SKM-1 (cell line): ENCODE results near the gene SREK1.
"Not testable (repeated sequence)": the region's sequence is repeated elsewhere in the genome, so short reads cannot be mapped to it uniquely, and the experiment has no call there.

ENCODE experiments used
- DNase-seq: peaks from one replicate; lab custom pipeline; 2025; ENCODE audit not compliant: unreplicated experiment; lab: John Stamatoyannopoulos, UW

Gene SREK1, protein sequence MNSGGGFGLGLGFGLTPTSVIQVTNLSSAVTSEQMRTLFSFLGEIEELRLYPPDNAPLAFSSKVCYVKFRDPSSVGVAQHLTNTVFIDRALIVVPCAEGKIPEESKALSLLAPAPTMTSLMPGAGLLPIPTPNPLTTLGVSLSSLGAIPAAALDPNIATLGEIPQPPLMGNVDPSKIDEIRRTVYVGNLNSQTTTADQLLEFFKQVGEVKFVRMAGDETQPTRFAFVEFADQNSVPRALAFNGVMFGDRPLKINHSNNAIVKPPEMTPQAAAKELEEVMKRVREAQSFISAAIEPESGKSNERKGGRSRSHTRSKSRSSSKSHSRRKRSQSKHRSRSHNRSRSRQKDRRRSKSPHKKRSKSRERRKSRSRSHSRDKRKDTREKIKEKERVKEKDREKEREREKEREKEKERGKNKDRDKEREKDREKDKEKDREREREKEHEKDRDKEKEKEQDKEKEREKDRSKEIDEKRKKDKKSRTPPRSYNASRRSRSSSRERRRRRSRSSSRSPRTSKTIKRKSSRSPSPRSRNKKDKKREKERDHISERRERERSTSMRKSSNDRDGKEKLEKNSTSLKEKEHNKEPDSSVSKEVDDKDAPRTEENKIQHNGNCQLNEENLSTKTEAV

DNA sequence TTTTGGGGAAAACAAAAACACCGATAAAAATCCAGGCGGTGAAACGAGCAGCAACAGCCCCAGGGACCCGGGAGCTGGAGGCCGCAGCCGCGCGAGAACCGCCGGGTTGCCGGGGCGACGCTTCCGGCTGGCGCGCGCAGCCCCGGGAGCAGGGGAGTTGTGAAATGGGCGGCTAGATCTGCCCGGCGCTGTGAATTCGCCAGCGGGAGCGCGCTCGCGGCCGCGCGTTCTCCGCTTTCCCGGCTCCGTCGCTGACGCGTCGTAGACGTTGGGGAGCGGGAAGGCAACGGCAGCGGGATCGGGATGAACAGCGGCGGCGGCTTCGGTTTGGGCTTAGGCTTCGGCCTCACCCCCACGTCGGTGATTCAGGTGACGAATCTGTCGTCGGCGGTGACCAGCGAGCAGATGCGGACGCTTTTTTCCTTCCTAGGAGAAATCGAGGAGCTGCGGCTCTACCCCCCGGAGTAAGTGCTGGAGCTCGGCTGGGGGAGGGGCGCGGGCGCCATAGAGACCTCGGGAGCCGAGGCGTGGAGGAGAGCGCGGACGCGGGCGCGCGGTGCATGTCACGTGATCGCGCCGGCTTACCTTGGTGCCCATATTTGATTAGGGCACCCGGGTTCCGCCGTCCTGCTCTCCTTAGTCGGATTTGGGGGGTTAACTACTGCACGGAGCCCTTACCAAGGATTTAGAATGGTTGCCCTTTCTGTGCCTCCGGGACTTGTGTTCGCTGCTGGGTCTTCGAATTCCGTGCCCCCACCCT is at the start of gene SREK1:
SREK1 (plus strand) TSS at position 227 of the 760 bp plus-strand sequence; CDS start at position 304, 77 bp downstream.
- DNase-seq: peak; percentile 82

- no peak for DNase-seq
These were observed 43.2 kb upstream of the SREK1 start for GRCh38 chr5:66100851-66101250.

- DNase-seq: no peak
These were observed 30.9 kb upstream of the SREK1 start for GRCh38 chr5:66113160-66113559.

DNA sequence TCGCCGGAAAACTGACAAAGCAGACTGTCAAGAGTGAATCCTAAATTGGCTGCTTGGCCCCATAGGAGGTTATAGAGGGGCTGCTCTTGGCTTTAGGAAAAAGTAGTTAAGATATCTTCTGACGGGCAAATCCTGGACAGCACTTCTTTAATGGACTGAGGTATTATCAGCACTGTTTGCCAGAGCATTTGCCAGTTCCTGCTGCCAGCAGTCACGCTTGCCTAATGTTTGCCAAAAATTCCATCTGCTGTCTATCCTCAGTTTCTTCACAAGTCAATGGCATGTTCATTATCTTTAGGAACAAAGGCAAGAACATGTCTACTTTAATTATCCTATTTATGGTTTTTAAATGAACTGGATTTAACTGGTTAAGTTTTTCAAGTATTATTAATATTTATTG is 25.8 kb upstream of the SREK1 start:
- DNase-seq: no peak

DNA sequence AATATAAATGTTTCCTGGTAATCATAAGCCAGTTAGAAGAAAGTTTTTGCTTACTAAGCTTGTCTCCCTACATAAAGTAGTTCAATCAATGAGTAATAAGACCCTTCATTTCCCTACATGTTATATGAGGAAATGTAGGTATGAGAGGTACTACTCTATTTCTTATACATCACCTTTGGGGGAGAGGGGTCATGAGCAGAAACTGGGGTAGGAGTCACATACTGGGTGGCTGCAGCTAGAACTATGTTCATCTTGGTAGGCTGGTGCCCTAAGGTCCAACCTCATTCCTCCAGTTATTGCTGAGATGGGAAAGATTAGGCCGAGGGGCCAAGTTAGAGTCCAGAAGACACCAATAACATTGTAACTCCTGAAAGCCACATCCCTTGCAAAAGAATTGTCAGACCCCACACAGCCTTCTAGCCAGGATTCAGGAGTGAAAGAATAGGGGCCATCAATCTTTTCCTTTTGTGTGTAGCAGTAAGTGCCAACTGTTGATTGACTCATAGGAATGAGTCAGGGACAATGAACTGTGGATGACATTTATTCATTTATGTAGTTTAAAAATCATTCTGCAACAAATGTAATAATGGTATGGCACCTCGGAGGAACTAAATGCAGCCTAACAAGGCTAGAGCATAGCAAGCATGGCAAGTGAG is 21.6 kb upstream of the SREK1 start:
- no peak for DNase-seq

GRCh38 chr5:66129144-66129543 is 15.0 kb upstream of the SREK1 start:
- DNase-seq: no peak

DNA sequence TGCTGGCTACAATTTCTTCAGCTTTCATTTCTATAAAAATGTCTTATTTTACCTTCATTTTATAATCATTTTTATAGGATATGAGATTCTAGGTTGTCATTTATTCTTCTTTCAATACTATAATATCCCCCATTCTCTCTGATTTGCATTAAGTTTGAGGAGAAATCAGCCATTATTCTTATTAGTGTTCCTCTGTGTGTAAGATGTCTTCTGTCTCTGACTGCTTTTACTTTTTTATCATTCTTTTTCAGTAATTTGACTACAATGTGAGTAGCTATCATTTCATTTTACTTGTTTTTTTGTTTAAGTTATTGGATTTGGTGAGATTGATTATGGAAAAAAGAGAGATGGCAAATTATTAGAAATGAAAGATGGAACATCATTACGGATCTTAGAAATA is 13.6 kb upstream of the SREK1 start:
- no peak for DNase-seq

DNA sequence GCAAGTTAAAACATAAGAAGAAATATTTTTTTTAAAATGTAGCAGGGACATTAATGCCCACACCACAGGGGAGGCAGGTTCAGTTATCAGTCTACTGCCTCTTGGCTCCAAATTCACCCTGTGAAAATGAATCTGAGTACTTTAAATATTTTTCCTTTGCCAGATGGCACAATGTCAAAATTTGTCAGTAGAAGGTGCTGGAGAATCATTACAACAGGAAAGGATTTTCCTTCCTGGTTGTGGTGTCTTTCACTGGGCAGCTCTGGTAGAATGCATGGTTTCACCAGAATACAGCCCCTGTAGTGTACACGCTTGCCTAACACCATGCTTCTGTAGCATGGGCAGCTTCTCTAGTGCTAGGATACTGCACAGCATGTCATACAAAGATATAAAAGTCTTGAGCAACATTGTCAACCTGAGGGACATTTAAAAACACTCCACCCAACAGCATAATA is 9.7 kb upstream of the SREK1 start:
- no peak for DNase-seq

DNA sequence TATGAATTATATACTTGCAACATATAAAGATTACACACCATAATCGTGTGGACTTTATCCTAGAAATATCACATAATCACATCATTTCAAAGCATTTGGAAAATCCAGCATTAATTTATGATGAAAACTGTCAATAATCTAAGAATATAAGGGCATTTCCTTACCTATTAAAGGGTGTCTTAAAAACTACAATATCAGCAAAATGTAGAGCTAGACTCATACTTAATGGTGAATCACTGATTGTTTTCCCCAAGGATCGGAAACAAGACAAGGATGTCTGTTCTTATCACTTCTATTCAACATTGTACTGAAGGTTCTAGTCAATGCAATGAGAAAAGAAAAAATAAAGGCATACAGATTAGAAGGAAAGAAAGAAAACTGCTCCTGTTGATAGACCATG is 8.0 kb upstream of the SREK1 start:
- DNase-seq: no peak

DNA sequence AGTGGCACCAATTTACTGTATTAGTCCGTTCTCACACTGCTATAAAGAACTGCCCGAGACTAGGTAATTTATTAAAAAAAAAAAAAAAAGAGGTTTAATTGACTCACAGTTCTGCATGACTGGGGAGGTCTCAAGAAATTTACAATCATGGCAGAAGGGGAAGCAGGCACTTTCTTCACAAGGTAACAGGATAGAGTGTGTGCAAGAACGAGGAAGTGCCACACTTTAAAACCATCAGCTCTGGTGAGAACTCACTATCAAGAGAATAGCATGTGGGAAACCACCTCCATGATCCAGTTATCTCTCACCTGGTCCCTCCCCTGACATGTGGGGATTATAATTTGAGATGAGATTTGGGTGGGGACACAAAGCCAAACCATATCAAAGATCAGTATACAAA is 7.2 kb upstream of the SREK1 start:
- DNase-seq: not testable (repeated sequence)

DNA sequence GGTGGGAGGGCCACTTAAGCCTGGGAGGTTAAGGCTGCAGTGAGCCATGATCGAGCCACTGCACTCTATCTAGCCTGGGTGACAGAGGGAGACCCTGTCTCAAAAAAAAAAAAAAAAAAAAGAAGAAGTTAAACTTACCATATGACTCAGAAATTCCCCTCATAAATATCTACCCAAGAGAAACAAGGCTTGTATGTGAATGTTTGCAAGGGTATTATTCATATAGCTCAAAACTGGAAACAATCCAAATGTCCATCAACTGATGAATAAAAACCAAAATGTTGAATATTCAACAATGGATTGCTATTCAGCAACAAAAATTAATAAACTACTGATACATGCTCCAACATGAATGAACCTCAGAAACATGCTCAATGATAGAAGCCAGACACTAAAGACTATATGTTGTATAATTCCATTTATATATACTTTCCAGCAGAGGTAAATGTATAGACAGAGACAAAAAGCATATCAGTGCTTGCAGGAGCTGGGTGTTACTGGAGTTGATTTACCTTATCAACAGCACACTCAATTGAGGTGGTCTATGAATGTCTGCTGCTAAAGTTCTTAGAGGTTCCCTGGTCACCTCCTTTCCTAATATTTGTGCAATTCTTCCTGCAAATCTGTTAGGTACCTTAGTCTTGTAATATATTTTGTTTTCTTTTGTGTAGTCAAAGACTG is 5.3 kb upstream of the SREK1 start:
- DNase-seq: no peak

DNA sequence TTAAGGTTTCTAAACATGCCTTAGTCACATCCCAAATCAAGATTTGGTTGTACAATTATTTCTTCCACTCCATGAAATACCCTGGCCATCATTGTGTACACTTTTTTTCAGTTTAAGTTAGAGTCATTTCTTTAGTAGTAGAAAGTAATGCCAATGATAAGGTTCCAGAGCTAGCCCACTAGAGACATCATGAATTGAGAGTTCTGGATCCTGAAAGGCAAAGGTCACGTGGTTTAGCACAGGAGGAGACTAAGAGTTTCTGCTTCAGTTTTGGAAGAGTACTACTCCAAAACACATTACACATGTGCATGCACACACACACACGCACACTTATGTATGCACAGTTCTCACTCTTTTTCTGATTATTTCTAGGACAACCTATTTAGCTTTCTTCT is 4.8 kb upstream of the SREK1 start:
- no peak for DNase-seq

- no peak for DNase-seq
These were observed 1.7 kb upstream of the SREK1 start for GRCh38 chr5:66142417-66142816.

GRCh38 chr5:66143473-66144073 is 527 bp upstream of the SREK1 start:
- no peak for DNase-seq

GRCh38 chr5:66144834-66145390 is 812 bp downstream of the SREK1 start:
- no peak for DNase-seq

DNA sequence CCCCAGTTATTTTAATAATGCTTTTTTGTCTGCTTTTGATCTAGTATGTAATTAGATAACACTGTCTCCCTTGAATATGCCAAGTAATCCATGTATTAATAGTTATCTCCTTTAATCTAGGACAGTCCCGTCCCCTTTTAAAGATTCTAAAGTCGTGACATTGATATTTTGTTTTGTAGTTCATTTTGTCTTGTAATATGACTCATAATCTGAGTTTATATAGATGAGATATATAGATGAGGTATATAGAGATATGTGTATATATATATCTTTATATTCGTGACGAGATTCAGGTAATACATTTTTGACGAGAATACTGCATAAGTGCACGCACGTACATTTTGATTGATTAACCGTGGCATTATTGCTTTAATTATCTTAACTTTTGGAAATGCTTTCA is 1.6 kb downstream of the SREK1 start:
- no peak for DNase-seq

GRCh38 chr5:66149950-66150349 is 5.8 kb downstream of the SREK1 start:
- no peak for DNase-seq

- DNase-seq: no peak
These were observed 6.9 kb downstream of the SREK1 start for GRCh38 chr5:66151030-66151429.

GRCh38 chr5:66151491-66151890 is 7.4 kb downstream of the SREK1 start:
- DNase-seq: no peak

GRCh38 chr5:66157046-66157445 is 12.9 kb downstream of the SREK1 start:
- no peak for DNase-seq
